Keratinocyte (primary cell): Measurements from ENCODE around the gene OMG. TPM values are rescaled to one million over a fixed set of nuclear protein-coding genes. Genes with fewer than 3 reads are reported as not detected.

Source experiments
- DNase-seq: peaks from one replicate; pipeline ENCODE4 v3.0.0-alpha.2; 2011; ENCODE audit warnings: low read depth, missing footprints, low spot score
- FAIRE-seq: peaks from 2 replicates; lab custom pipeline; 2011; peaks lifted over from hg19 to GRCh38; lab: Jason Lieb, UNC
- H2AFZ ChIP-seq: 2 replicates; pipeline ENCODE4 v1.6.0; 2012; ENCODE audit warnings: low read length, control low read depth, inconsistent platforms; ENCODE audit not compliant: control insufficient read depth
- H3K27ac ChIP-seq: 2 replicates; pipeline ENCODE4 v1.5.1; 2011; ENCODE audit warnings: low read length; ENCODE audit not compliant: control insufficient read depth, insufficient read depth
- H3K27me3 ChIP-seq: 3 replicates; pipeline ENCODE4 v1.6.0; 2011; ENCODE audit warnings: low read length; ENCODE audit not compliant: control insufficient read depth, insufficient read depth; ENCODE audit errors: extremely low read depth
- H3K36me3 ChIP-seq, 2 experiments: 2 replicates in 1 of 2; 3 replicates in 1 of 2; pipeline ENCODE4 v1.5.1; 2011; ENCODE audit warnings: low read length in 2 of 2, mild to moderate bottlenecking in 1 of 2; ENCODE audit not compliant: control insufficient read depth in 2 of 2, insufficient read depth in 2 of 2; ENCODE audit errors: extremely low read depth in 1 of 2
- H3K4me1 ChIP-seq: 3 replicates; pipeline ENCODE4 v1.5.1; 2011; ENCODE audit warnings: low read length; ENCODE audit not compliant: control insufficient read depth, insufficient read depth; ENCODE audit errors: extremely low read depth
- H3K4me2 ChIP-seq: 3 replicates; pipeline ENCODE4 v1.6.0; 2011; ENCODE audit warnings: low read depth, low read length; ENCODE audit not compliant: control insufficient read depth, insufficient read depth; ENCODE audit errors: extremely low read depth
- H3K4me3 ChIP-seq, 3 experiments: fragments of 200-600 bp in 1 of 3; sonication (generic) in 1 of 3; 2 replicates in 2 of 3; 3 replicates in 1 of 3; pipeline ENCODE4 v1.5.1; 2011 to 2016; ENCODE audit warnings: low read length in 3 of 3, mild to moderate bottlenecking in 3 of 3, control low read depth in 2 of 3, inconsistent platforms in 1 of 3, low read depth in 1 of 3, mixed read lengths in 1 of 3, mixed run types in 1 of 3, moderate library complexity in 1 of 3; ENCODE audit not compliant: control insufficient read depth in 2 of 3, insufficient read depth in 2 of 3; ENCODE audit errors: extremely low read depth in 1 of 3
- H3K79me2 ChIP-seq: 2 replicates; pipeline ENCODE4 v1.6.0; 2012; ENCODE audit warnings: low read length; ENCODE audit not compliant: control insufficient read depth, insufficient read depth
- H3K9ac ChIP-seq: 3 replicates; pipeline ENCODE4 v1.6.0; 2011; ENCODE audit warnings: low read length; ENCODE audit not compliant: control insufficient read depth, insufficient read depth; ENCODE audit errors: extremely low read depth
- H3K9me1 ChIP-seq: 3 replicates; pipeline ENCODE4 v1.6.0; 2011; ENCODE audit warnings: low read length; ENCODE audit not compliant: control insufficient read depth, insufficient read depth; ENCODE audit errors: extremely low read depth
- H3K9me3 ChIP-seq: 2 replicates; pipeline ENCODE4 v1.5.1; 2012; ENCODE audit warnings: low read depth, low read length; ENCODE audit not compliant: control insufficient read depth
- H4K20me1 ChIP-seq: 3 replicates; pipeline ENCODE4 v1.6.0; 2011; ENCODE audit warnings: low read length; ENCODE audit not compliant: control insufficient read depth, insufficient read depth; ENCODE audit errors: extremely low read depth
- CTCF ChIP-seq, 3 experiments: IDR thresholded peaks in 1 of 3; conservative IDR thresholded peaks in 1 of 3; optimal IDR thresholded peaks in 1 of 3; 2 replicates in 2 of 3; 3 replicates in 1 of 3; pipeline versions ENCODE3 to v1.5.1; 2011; ENCODE audit warnings: low read length in 3 of 3, mild to moderate bottlenecking in 3 of 3, moderate library complexity in 2 of 3, control low read depth in 1 of 3, inconsistent platforms in 1 of 3; ENCODE audit not compliant: insufficient read depth in 2 of 3; ENCODE audit errors: extremely low read depth in 1 of 3
- EZH2 ChIP-seq: IDR thresholded peaks from one replicate; pipeline ENCODE4 v1.6.1; 2012; ENCODE audit warnings: inconsistent platforms, mild to moderate bottlenecking, low read length, moderate library complexity
- dilution Hi-C: fragments of 300-500 bp; cut with MboI; formaldehyde crosslinking; loops from one replicate; pipeline ENCODE4 v1.7.0; 2020; ENCODE audit warnings: low sequenced_read_pairs; ENCODE audit not compliant: extremely low pct_ligation_motif_present
- polyA plus RNA-seq, 5 experiments: library from polyadenylated mRNA; depleted of rRNA in 3 of 5; stranded (reverse) in 3 of 5; stranded (forward) in 1 of 5; unstranded in 1 of 5; fragments of >200 nt; gene quantifications; 1 replicate in 1 of 5; 2 replicates in 3 of 5; 3 replicates in 1 of 5; pipeline versions ENCODE4 v1.2.1 to v1.2.3, GENCODE V29; 2011 to 2012; ENCODE audit warnings: missing spikeins in 2 of 5, low read depth in 1 of 5, low replicate concordance in 1 of 5

OMG gene
- polyA plus RNA-seq, 1 donor (not counting 4 experiments of a cell fraction or from before 2014, with no cell fraction given), result not detected

DNA sequence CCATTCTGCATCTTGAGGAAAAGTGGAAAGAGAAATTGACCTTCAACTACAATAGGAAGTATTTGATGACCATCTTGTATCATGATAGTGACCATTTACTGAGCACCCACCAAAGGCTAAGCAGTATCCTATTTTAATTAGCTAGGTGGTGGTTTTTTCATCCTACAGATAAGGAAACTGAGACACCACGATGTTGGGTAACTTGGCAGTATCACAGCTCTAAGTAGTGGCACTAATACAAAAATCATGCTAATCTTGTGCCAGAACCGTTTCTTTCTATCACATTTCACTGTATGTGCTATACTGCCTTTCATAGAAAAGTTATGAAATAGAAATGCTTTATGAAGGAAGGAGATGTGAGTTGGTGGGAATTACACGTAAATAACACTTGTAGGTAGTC is 14.5 kb upstream of the OMG start:
- Histone ChIP-seq H3K9me3 (no peaks in the 10 kb centered on the region), H3K4me2 (no peak overlapping the region), H3K79me2 (no peaks in the 10 kb centered on the region), H3K27ac (no peak overlapping the region), H3K27me3 (no peaks in the 10 kb centered on the region), H3K9me1 (no peaks in the 10 kb centered on the region), H4K20me1 (no peaks in the 10 kb centered on the region), H3K9ac (no peak overlapping the region), H3K4me1 (peaks cover 17% of the 10 kb centered on the region), H3K36me3 (no peaks in the 10 kb centered on the region), H3K4me3 (no peak overlapping the region), H2AFZ (no peak overlapping the region)
- TF ChIP-seq CTCF (optimal IDR thresholded peaks at IDR 0.05 in 1 of 3, IDR thresholded peaks at IDR 0.05 in 1 of 3, conservative IDR thresholded peaks at IDR 0.05 in 1 of 3; ENCODE audit: extremely low read depth in 1 of 3, insufficient read depth in 2 of 3, low read length in 3 of 3), result no peak
- TF ChIP-seq EZH2, result no peak
- dilution Hi-C loops, result no loop called here
- no peak for FAIRE-seq
- no peak for DNase-seq

DNA sequence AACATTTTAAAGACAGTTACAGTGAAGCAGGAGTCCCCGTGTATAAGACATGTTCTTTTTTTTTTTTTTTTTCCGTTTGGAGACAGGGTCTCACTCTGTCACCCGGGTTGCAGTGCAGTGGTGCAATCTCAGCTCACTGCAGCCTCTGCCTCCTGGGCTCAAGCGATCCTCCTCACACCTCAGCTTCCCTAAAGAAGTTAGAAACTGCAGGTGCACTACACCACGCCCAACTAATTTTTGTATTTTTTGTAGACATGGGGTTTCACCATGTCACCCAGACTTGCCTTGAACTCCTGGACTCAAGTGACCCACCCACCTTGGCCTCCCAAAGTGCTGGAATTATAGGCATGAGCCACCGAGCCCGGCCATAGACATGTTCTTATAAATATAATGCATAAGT is 13.8 kb upstream of the OMG start:
- H3K9me1 ChIP-seq, result no peaks in the 10 kb centered on the region
- H3K4me1 ChIP-seq, result peaks cover 17% of the 10 kb centered on the region
- TF ChIP-seq EZH2 (no peak), CTCF (optimal IDR thresholded peaks at IDR 0.05 in 1 of 3, IDR thresholded peaks at IDR 0.05 in 1 of 3, conservative IDR thresholded peaks at IDR 0.05 in 1 of 3; ENCODE audit: extremely low read depth in 1 of 3, insufficient read depth in 2 of 3, low read length in 3 of 3) (no peak)
- no peaks in the 10 kb centered on the region for H3K27me3 ChIP-seq
- DNase-seq (no peak), FAIRE-seq (no peak)
- no peak overlapping the region for H2AFZ ChIP-seq
- no peaks in the 10 kb centered on the region for H4K20me1 ChIP-seq
- dilution Hi-C loops, result no loop called here
- no peaks in the 10 kb centered on the region for H3K36me3 ChIP-seq
- no peak overlapping the region for H3K9ac ChIP-seq
- no peaks in the 10 kb centered on the region for H3K9me3 ChIP-seq
- H3K4me3 ChIP-seq, result no peak overlapping the region
- no peaks in the 10 kb centered on the region for H3K79me2 ChIP-seq
- H3K27ac ChIP-seq, result no peak overlapping the region
- H3K4me2 ChIP-seq, result no peak overlapping the region
